Prostate gland (tissue), 2 donors: Measurements from ENCODE around the gene NFKBIA. TPM values are rescaled to one million over a fixed set of nuclear protein-coding genes. Genes with fewer than 3 reads are reported as not detected.

Source experiments
- DNase-seq: peaks from one replicate; pipeline ENCODE4 v3.0.0-alpha.2; 2019; ENCODE audit warnings: low spot score
- H3K27ac ChIP-seq, 2 donors: fragments of 200-600 bp; sonication (generic); 2 replicates each; pipeline ENCODE4 v1.5.1; 2017 to 2019
- H3K27me3 ChIP-seq: fragments of 200-600 bp; sonication (generic); replicated peaks from 2 replicates; pipeline ENCODE4 v1.5.1; 2019; ENCODE audit not compliant: insufficient read depth
- H3K36me3 ChIP-seq, 2 donors: fragments of 200-600 bp; sonication (generic); 1 replicate in 1 of 2; 2 replicates in 1 of 2; pipeline versions ENCODE4 v1.5.1 to v1.8.1; 2017 to 2019
- H3K4me1 ChIP-seq: fragments of 200-600 bp; sonication (generic); replicated peaks from 2 replicates; pipeline ENCODE4 v1.5.1; 2019
- H3K4me3 ChIP-seq, 2 donors: fragments of 200-600 bp; sonication (generic); 2 replicates each; pipeline ENCODE4 v1.5.1; 2017 to 2019
- H3K9me3 ChIP-seq: fragments of 200-600 bp; sonication (generic); 2 replicates; pipeline ENCODE4 v1.5.1; 2017
- POLR2A ChIP-seq: fragments of 450-650 bp; IDR thresholded peaks from one replicate; pipeline ENCODE4 v1.6.1; 2016; ENCODE audit warnings: antibody characterized with exemption, mild to moderate bottlenecking
- POLR2AphosphoS5 ChIP-seq: sonication (generic); formaldehyde crosslinking; IDR thresholded peaks from one replicate; pipeline ENCODE4 v1.6.1; 2017; ENCODE audit warnings: antibody characterized with exemption
- WGBS: methylation state at CpG from one replicate; pipeline ENCODE4 v1.1.5; 2018; 5-methylcytosine and 5-hydroxymethylcytosine counted together
- intact Hi-C: fragments of 100-400 bp; cut with DNase I; formaldehyde crosslinking; loops from one replicate; pipeline ENCODE4 v1.14.2; 2022
- total RNA-seq, 2 donors: library from RNA; depleted of rRNA; stranded (reverse); fragments of >200 nt; gene quantifications; one replicate each; pipeline ENCODE4 v1.1.0, GENCODE V29; 2016
- TF ChIP-seq, protein P1 (sequence below), 4 experiments: fragments of 200-600 bp in 2 of 4; fragments of 450-650 bp in 2 of 4; sonication (generic) in 2 of 4; IDR thresholded peaks; 1 replicate in 3 of 4; 2 replicates in 1 of 4; pipeline ENCODE4 v1.5.1; 2016 to 2019; ENCODE audit warnings: antibody characterized with exemption in 4 of 4, mild to moderate bottlenecking in 2 of 4, moderate library complexity in 2 of 4

The NFKBIA gene
- total RNA-seq, 2 donors from 2014 or later = 294 to 415 TPM

DNA sequence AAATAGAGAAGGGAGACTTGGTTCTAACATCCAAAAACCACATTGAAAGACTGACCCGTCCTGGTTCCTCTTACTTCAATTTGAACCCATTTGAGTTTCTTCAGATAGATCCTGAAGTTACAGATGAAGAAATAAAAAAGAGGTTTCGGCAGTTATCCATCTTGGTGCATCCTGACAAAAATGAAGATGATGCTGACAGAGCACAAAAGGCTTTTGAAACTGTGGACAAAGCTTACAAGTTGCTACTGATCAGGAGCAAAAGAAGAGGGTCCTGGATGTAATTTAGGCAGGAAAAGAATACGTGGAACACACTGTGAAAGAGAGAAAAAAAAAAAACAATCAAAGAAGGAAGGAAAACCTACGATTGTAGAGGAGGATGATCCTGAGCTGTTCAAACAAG, 25.4 kb upstream of the NFKBIA start:
- Histone ChIP-seq H3K4me3 (no peak overlapping the region), H3K27ac (no peak overlapping the region), H3K4me1 (no peaks in the 10 kb centered on the region), H3K27me3 (no peaks in the 10 kb centered on the region), H3K9me3 (no peaks in the 10 kb centered on the region), H3K36me3 (no peaks in the 10 kb centered on the region)
- TF ChIP-seq POLR2A = no peak
- TF ChIP-seq, protein P1, sequence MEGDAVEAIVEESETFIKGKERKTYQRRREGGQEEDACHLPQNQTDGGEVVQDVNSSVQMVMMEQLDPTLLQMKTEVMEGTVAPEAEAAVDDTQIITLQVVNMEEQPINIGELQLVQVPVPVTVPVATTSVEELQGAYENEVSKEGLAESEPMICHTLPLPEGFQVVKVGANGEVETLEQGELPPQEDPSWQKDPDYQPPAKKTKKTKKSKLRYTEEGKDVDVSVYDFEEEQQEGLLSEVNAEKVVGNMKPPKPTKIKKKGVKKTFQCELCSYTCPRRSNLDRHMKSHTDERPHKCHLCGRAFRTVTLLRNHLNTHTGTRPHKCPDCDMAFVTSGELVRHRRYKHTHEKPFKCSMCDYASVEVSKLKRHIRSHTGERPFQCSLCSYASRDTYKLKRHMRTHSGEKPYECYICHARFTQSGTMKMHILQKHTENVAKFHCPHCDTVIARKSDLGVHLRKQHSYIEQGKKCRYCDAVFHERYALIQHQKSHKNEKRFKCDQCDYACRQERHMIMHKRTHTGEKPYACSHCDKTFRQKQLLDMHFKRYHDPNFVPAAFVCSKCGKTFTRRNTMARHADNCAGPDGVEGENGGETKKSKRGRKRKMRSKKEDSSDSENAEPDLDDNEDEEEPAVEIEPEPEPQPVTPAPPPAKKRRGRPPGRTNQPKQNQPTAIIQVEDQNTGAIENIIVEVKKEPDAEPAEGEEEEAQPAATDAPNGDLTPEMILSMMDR (IDR thresholded peaks at IDR 0.05) = no peak
- no peak for TF ChIP-seq POLR2AphosphoS5
- 54% methylated on average over 4 of the region's 4 CpGs for WGBS
- intact Hi-C loops = no loop called here
- no peak for DNase-seq

DNA sequence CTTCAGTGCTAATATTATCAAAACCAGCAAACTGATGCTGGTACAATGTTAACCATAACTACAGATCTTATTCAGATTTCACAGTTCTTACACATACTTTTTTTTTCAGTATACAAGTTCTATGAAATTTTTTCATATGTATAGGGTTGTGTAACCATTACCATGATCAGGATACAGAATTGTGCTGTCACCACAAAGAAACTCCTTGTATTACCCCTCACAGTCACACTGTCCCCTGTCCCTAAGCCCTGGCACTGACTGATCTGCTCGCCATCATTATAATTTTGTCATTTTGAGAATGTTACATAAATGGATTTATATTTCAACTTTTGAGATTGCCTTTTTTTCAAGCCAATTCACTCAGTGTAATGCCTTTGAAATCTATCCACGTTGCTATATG, 21.3 kb upstream of the NFKBIA start:
- Histone ChIP-seq H3K36me3 (no peaks in the 10 kb centered on the region), H3K9me3 (no peaks in the 10 kb centered on the region), H3K27ac (no peak overlapping the region), H3K4me3 (no peak overlapping the region), H3K4me1 (no peaks in the 10 kb centered on the region), H3K27me3 (no peaks in the 10 kb centered on the region)
- intact Hi-C loops = no loop called here
- TF ChIP-seq, protein P1 (IDR thresholded peaks at IDR 0.05) = no peak
- TF ChIP-seq POLR2A (no peak), POLR2AphosphoS5 (no peak)
- 78% methylated on average over 2 of the region's 2 CpGs for WGBS
- DNase-seq = no peak

DNA sequence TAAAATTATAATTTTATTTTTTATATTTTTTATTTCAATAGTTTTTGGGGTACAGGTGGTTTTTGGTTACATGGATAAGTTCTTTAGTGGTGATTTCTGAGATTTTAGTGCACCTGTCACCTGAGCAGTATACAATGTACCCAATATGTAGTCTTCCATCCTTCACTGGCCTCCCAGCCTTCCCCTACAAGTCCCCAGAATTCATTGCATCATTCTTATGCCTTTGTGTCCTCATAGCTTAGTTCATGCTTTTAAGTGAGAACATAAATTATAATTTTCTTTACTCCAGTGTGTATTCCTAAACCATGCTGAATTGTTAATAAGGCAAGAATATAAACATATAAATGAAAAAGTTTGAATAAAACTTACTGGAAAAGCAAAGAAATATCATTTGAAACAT, 19.1 kb upstream of the NFKBIA start:
- intact Hi-C loops = loop anchor here (5.0 kb wide), 1 partner anchor 281 kb away; no protein-coding TSS in a partner anchor
- TF ChIP-seq POLR2AphosphoS5 (no peak), POLR2A (no peak)
- TF ChIP-seq, protein P1 (IDR thresholded peaks at IDR 0.05) = no peak
- H3K4me1 ChIP-seq = no peaks in the 10 kb centered on the region
- no peak overlapping the region for H3K27ac ChIP-seq
- H3K27me3 ChIP-seq = no peaks in the 10 kb centered on the region
- H3K9me3 ChIP-seq = no peaks in the 10 kb centered on the region
- no peak for DNase-seq
- H3K4me3 ChIP-seq = no peak overlapping the region
- H3K36me3 ChIP-seq = no peaks in the 10 kb centered on the region

DNA sequence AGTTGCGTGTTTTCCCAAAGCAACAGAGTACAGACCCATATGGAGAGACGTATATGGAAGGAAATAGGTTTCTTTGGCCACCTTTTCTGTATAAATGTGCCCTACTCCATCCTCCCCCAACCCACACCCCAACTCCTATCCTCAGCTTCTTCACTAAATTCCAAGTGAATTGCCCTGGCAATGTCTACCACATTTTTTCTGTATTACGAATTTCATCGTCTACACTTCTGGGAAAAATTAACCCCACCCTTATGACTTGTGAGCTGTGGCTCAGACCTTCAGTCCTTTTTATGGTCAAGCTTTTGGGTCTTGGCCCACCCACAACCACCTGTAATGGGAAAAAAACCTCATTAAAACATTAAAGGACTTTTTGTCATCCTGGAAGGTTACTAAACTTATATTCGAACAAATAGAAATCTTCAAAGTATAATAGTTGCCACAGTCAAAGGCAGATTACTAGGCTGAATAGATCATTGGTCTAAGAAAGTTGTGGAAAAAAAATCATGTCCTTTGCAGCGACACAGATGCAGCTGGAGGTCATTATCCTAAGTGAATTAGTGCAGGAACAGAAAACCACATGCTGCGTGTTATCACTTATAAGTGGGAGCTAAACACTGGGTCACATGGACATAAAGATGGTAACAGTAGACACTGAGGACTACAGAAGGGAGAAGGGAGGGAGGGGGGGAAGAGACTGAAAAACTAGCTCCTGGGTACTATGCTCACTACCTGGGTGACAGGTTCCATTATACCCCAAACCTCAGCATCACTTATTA, 15.7 kb upstream of the NFKBIA start:
- intact Hi-C loops = loop anchor here (5.0 kb wide), 1 partner anchor 278 kb away; no protein-coding TSS in a partner anchor
- 58% methylated on average over 7 of the region's 7 CpGs for WGBS

More for the DNA sequence above, 15.7 kb upstream of the NFKBIA start:
- Histone ChIP-seq H3K36me3 (no peaks in the 10 kb centered on the region), H3K9me3 (no peaks in the 10 kb centered on the region), H3K27ac (no peak overlapping the region), H3K4me3 (no peak overlapping the region), H3K4me1 (no peaks in the 10 kb centered on the region), H3K27me3 (no peaks in the 10 kb centered on the region)
- TF ChIP-seq POLR2A (no peak), POLR2AphosphoS5 (no peak)
- TF ChIP-seq, protein P1 (IDR thresholded peaks at IDR 0.05) = no peak
- no peak for DNase-seq
